ENCODE results near the gene BACH2.
"Not testable (repeated sequence)": the region's sequence is repeated elsewhere in the genome, so short reads cannot be mapped to it uniquely, and the experiment has no call there.

The BACH2 gene

DNA sequence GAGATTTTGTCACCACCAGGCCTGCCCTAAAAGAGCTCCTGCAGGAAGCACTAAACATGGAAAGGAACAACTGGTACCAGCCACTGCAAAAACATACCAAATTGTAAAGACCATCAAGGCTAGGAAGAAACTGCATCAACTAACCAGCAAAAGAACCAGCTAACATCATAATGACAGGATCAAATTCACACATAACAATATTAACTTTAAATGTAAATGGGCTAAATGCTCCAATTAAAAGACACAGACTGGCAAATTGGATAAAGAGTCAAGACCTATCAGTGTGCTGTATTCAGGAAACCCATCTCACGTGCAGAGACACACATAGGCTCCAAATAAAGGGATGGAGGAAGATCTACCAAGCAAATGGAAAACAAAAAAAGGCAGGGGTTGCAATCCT is 240.7 kb downstream of the BACH2 start:
- DNase-seq: not testable (repeated sequence)

DNA sequence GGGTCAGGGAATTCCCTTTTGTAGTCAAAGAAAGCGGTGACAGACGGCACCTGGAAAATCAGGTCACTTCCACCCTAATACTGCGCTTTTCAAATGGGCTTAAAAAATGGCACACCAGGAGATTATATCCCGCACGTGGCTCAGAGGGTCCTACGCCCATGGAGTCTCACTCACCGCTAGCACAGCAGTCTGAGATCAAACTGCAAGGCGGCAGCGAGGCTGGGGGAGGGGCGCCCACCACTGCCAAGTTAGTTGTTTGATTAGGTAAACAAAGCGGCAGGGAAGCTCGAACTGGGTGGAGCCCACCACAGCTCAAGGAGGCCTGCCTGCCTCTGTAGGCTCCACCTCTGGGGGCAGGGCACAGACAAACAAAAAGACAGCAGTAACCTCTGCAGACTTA is 242.4 kb downstream of the BACH2 start:
- not testable (repeated sequence) for DNase-seq

DNA sequence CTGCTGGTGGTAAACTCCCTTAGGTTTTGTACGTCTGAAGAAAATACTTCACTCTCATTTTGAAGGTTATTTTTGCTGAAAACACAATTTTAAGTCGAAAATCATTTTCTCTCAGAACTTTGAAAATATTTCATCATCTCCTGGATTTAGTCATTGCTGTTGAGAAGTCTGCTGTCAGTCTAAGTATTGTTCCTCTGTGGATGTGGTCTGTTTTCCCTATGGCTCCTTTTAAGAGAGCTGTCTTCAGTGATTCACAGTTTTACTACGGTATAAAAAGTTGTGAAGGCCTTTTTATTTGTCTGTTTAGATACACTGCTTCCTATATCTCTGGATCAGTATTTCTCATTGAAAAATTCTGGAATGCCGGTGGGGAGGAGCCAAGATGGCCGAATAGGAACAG is 243.0 kb downstream of the BACH2 start:
- DNase-seq: no peak

DNA sequence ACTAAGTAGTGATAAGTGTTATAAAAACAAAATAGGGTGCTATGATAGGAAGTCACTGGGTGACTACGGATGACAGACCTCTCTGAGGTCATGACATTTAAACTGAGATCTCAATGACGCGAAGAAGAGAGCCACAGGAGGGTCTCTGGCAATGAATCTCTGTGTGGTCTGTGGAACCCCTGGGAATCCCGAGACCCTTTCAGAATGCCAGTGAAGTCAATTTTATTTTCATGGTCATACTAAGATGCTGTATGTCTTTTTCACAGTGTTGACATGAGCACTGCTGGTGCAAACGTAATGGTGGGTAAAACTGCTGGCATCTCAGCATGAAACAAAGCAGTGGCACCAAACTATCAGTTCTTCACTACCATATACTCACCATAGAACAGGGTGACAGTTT is 247.3 kb downstream of the BACH2 start:
- no peak for DNase-seq

DNA sequence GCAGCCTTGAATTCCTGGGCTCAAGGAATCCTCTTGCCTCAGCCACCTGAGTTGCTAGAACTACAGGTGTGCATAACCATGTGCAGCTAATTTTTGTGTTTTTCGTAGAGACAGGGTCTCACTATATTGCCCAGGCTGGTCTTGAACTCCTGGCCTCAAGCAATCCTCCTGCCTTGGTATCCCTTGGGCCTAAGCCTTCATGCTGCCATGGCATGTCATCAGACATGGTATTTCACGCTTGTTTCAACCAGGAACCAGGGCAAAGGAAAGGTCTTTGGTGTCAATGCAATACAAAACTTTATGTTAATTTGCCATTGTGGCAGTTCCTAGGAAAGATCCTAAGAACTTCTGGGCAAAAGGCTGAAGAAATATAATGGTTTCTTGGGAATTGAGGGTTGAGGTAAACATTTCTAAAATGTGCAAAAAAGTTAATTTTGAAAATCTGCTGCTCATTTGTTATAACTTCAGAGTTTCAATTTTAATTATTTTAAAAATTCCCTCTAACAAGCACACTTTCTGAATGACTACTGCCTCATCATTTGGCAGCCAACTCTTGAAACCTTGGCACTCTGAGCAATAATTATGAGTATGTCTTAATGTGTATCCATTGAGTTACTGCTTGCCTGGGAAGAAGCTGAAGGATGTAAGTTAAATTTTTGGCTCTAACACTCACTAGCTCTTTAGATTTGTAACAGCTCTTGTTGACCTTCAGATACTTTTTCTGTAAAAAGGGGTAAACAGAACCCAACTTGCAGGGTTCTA is 248.3 kb downstream of the BACH2 start:
- no peak for DNase-seq

DNA sequence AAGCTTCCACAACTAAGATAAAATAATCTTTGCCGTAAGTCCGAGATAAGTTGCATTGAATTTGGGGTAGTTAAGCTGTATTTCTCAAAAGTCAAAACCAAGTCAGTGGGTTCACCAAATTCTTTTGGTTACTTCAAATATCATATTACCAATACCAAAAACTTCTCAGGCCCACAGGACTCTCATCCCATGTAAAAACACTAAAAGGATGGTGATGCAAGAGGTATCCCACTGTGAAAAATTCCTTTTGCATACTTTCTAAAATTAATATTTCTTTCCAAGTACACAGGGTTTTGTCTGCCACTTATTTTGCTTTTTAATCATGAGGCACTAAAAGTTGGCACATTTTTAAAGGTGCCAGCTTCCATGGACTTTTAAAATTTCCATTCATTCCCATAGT is 251.1 kb downstream of the BACH2 start:
- no peak for DNase-seq

DNA sequence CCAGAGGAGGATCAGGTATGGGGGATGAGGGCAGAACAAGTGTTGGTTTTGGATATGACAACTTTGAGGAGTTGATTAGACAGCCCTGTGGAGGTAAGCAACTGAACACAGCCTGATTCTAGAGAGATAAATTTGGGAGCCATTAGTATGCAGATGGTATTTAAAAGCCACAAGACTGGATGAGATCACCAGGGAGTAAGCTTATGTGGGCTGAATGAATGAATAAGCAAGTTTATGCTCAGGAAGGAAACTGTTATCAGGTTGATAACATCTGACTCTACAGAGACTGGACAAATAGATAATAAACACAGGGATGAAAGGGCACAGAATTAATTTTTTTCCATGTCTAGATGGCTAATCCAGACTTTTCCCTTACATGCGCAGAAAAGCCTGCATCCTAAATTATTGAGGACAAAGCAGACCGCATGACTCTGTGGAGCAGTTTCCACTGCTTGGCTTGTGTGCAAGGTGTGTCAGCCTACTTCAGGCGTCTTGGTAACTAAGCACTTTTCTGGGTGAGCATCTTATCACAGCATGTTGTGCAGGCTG is 251.7 kb downstream of the BACH2 start:
- no peak for DNase-seq

DNA sequence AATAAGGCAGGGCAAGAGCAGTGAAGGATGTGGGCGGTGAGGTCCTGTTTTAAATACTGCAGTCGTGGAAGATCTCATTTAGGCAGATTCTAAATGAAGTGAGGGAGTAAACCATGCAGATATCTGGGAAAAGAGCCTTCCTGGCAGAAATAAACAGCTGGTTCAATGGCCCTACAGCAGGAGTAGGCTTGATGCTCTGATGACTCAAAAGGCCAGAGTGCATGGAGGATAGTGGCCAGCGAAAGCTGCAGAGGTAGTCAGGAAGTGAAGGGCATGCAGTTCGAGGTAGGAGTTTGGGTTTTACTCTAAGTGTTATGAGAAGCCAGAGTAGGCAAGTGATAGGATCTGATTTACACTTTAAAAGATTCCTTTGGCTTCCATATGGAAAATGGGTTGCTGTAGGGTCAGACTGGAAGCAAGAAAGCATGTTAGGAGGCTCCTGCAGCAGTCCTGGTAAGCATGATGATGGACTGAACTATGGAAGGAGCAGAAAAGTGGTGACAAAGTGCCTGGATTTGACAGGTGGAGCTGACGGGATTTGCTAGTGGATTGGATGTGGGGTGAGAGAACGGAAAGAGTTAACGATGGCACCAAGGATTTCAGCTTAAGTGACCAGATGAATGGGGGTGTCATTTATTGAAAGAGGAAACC is 252.3 kb downstream of the BACH2 start:
- no peak for DNase-seq

DNA sequence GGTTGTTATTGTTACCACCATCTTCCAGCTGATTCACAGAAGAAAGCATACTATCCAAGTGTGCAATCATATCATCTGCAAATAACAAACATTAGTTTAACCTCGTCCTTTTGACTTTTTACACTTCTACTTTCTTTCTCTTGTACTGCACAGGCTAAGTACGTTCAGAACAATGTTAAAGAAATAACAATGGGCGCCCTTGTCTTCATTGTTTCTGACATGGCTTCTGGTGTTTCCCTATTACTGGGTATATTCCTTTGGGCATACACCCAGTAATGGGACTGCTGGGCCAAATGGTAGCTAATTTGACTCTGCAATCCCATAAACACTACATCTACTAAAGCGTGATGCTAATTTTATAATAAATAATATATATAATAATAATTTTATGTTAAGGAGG is 255.7 kb downstream of the BACH2 start:
- no peak for DNase-seq

DNA sequence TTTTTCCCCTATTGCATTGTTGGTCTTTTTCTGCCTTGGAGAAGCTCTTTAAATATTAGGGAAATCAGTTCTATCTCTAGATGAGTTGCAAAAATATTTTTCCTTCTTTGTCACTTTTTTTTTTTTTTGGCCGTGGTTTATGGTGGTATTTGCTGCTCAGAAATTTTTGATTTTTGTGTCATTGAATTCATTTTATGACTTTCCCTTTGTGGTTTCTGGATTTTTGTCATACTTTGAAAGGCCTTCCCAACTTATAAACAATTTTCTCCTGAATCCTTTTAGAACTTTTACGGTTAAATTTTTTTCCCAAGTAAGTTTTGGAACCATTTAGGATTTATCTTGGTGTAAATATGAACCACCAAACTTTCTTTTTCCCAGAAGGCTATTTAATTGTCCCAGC is 256.7 kb downstream of the BACH2 start:
- DNase-seq: no peak

DNA sequence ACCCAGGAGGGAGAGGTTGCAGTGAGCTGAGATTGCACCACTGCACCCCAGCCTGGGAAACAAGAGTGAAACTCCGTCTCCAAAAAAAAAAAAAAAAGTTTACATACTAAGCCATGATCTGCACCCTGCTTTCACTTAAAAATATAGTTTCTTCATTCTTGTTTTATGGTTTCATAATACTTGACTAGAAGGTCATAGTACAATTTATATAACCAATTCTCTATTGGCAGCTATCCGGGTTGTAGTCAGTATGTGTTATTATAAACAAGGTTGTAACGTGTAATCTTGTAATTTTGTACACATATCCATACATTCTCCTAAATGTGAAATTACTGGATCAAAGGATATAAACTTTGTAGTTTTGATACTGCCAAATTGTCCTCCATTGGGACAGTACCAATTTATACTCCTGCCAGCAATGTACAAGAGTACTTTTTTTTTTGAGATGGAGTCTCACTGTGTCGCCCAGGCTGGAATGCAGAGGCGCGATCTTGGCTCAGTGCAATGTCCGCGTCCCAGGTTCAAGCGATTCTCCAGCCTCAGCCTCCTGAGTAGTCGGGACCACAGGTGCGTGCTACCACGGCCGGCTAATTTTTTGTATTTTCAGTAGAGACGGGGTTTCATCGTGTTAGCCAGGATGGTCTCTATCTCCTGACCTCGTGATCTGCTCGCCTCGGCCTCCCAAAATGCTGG is 257.5 kb downstream of the BACH2 start:
- DNase-seq: no peak

DNA sequence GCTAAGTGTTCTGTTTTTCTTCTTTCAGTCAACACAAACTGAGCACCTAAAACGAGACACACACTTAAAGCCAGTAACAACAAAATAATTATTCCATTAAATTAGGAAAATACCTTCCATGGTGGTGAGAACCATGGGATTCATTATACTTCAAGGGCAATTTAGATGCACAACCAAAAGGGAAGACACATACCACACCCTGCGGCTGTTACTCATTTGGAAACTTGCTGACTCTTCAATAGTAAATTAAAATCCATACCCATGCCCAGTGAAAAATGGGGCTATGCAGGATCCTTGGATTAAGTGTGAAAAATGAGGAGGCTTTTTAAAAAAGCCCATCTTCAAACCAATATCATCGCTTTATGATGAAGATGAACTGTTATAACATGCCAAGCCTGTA is 259.7 kb downstream of the BACH2 start:
- no peak for DNase-seq

DNA sequence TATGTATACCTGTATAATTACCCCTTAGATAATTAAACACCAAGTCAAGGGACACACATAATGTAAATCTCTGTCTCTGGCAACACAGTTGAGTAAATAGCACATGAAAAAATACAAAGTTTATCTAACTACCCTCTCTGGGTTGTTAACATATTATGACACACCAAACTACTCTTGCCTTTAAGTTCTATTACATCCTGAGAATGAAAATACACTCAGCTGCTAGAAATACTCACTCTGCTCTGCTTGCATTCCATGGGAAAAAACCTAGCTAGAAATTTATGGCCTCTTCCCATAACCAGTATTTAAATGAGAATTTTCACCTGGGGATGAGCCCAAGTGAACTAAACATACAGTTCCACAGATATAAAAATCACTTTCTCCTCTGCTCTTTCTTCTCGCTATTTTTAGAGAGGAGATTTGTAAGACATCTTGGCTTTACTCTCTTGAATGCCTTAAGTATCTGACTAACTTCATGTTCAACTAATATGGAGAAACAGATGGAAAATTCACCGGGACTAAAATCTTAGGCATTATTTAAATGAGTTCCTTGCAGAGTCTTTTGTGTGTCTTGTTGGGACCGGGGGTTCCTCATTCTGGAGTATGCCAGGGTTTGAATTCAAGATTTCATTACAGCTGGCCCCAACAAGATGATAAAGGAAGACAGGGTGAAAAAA is 261.5 kb downstream of the BACH2 start:
- DNase-seq: no peak

DNA sequence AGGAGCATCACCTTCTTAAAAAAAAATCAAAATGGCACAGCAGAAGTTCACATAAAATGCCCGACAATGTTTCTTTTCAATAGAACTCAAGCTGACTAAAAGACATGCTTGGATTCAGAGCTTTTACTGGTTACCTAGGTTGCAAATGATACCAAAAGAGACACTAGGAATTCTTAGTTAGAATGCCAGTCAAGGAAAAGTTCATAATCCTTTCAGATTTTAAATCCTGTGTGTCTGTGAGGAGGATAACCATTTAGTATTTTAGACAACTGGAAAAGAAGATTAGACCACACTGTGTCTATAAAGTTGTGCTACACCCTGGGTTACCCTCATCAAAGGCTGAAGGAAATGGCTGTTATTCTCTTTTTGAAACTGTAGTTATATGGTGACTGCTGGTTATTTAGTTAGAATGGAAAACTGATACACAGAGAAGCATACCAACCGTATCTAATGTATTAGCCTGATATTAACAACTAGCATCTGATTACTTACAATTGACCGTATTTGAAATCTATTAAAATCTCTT is 262.8 kb downstream of the BACH2 start:
- DNase-seq: no peak

DNA sequence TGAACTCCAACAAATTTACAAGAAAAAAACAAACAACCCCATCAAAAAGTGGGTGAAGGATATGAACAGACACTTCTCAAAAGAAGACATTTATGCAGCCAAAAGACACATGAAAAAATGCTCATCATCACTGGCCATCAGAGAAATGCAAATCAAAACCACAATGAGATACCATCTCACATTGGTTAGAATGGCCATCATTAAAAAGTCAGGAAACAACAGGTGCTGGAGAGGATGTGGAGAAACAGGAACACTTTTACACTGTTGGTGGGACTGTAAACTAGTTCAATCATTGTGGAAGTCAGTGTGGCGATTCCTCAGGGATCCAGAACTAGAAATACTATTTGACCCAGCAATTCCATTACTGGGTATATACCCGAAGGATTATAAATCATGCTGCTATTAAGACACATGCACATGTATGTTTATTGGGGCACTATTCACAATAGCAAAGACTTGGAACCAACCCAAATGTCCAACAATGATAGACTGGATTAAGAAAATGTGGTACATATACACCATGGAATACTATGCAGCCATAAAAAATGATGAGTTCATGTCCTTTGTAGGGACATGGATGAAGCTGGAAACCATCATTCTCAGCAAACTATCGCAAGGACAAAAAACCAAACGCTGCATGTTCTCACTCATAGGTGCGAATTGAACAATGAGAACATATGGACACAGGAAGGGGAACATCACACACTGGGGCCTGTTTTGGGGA is 264.0 kb downstream of the BACH2 start:
- not testable (repeated sequence) for DNase-seq

DNA sequence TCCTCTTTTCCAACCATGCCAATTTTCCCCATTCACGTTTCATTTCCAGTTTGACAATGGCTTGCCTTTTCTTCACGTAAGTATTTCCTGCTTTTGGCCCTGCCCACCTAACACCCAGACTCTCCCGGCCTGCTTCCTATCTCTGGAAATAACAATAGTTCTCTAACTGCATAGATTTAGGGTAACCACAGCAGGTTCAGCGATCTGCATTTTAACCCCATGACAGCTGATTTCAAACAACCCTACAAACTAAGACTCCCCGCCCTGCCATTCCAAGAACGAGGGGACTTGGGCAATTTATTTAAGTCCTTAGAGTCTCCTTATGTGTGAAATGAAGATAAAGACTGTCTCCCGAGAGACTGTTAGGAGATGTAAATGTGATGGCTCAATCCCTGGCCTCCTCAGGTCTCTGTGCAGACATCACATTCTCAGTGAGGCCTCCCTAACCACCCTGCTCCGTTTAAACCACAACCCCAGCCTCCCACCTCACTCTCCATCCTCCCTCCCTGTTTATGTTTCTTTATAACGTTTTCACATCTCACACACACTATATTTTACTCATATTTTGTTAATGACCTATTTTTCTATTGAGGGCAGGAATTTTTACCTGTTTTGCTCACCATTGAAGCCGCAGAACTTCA is 267.5 kb downstream of the BACH2 start:
- no peak for DNase-seq

DNA sequence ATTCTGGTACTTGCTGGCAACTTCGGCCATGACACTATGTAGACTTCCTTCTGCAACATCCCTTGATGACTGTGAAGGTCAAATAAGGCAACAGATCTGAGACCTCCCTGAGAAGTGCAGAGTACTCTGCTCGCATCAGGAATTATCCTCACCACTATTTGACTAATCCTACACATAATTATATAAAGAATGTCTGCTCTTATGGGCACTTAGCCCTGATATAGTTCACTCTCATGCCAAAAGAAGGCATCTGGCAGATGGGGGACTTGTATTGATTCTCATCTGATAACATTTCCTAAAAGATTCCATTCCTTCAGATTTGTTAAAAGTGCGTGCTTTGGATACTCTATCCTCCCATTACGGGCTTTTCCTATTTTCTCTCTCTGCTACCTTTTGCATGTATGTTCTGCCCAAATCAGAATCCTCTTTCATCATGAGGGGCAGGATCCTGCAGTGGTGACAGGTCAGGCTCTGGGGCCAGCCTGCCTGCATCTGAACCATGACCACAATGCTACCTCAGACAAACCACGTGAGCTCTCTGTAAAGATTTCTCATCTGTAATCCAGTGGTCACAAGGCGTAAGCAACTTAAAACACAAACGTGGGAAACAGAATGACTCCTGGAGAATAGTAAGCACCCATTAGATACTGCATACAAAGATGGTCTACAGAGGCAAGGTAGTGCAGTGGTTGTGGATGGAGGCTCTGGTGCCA is 268.4 kb downstream of the BACH2 start:
- no peak for DNase-seq

DNA sequence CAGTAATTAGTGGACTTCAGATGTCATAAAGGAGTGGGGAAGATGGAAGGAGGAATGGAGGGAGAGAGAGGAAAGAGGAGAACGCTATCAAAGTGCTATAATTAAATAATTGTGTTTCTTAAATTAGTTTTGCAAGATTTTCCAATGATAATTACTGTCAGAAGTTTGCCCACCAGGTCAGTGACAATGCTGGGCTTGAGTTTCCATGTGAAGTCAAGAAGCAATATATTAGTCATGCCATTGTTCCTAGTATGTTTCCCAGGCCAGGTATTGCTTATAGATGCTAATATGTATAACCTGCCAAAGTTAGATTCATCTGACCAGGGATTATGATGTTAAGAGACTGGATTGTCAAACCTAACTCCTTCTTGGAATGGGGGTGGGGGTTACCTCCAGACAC is 270.4 kb downstream of the BACH2 start:
- no peak for DNase-seq

DNA sequence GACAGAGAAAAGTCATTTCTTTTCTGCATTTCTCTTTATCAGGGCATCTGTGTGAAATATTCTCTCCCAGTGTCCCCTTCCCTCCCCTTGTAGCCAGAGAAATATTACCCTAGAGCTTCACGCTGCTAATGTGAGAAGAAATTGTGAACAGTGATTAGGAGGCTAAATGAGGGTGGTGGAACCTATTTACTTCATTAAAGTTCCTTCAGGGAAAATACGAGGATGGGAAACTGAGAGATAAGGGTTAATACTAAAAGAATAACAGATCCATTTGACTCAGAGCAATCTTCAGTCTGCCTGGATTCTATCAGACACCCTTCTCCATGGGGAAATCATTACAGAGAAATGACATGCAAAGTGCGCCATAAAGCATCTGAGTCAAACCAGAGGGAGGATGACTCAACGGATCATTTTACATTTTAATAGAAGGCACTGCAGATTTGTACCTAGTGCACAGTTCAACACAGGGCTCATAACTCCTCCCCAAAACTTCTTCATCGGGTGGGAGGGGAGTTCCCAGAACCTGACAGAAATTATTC is 271.1 kb downstream of the BACH2 start:
- no peak for DNase-seq

DNA sequence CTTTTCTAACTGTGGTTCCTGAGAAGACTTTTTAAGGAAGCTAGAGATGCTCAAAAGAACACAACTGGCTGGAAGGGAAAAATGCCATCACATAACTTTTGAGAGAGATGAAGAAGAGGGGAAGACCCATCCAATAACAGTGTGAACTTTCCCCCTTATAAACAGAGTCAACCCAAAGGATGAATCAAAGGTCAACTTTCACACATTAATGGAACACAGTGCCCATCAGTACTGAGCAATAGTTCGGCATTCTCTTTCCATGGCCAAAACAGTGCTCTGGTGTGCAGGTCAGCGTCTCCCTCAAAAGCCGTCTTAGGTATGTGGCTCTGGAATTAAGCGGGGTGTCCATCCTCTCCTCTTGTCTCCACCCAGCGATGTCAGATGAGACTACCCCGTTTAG is 272.0 kb downstream of the BACH2 start:
- DNase-seq: no peak

DNA sequence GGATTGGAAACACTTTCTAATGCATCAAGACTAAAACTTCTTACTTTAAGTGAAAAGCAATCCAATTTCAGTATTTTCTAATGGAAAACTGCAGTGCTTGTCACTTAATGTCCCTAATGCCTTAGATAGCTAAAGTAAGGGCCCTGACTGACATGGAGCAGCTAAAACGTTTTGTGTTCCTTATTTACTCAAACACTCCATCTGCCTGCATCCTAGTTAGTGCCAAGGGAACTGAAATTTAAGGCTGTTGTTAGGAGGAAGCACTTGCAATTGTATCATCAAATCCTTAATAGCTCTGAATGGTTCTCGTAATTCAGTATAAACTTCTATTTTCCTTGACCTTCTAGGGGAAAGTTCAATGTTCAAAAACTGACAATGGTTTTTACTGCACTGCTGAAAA is 274.9 kb downstream of the BACH2 start:
- no peak for DNase-seq

All from cerebellar nuclear complex (tissue), 1 donor.